Activated CD4-positive, alpha-beta T cell treated with anti-CD3 and anti-CD28 coated beads, Interleukin-2, amount 10 ng/mL, durations not matched to agents 24 days and 14 days (primary cell): ENCODE measurements around the gene TFF1. TPM values are rescaled to one million over a fixed set of nuclear protein-coding genes. Genes with fewer than 3 reads are reported as not detected.

Experiments used
- DNase-seq: peaks from one replicate; pipeline ENCODE4 v3.0.0; 2022
- H3K27ac Mint-ChIP-seq: one replicate; pipeline ENCODE4 v1.8.0; 2022; ENCODE audit warnings: mild to moderate bottlenecking, mixed read lengths
- H3K27me3 Mint-ChIP-seq: one replicate; pipeline ENCODE4 v1.8.0; 2022; ENCODE audit warnings: mixed read lengths
- H3K36me3 Mint-ChIP-seq: one replicate; pipeline ENCODE4 v1.8.0; 2022; ENCODE audit warnings: low read depth, mild to moderate bottlenecking, mixed read lengths
- H3K4me1 Mint-ChIP-seq: one replicate; pipeline ENCODE4 v1.8.0; 2021; ENCODE audit warnings: mixed read lengths
- H3K4me3 Mint-ChIP-seq: one replicate; pipeline ENCODE4 v1.8.0; 2022; ENCODE audit warnings: mild to moderate bottlenecking, moderate library complexity, mixed read lengths
- H3K9me3 Mint-ChIP-seq: one replicate; pipeline ENCODE4 v1.8.0; 2021; ENCODE audit warnings: mixed read lengths
- intact Hi-C: fragments of 100-400 bp; cut with micrococcal nuclease; formaldehyde crosslinking; loops from one replicate; pipeline ENCODE4 v1.15.1; 2023
- total RNA-seq: library from RNA; stranded (reverse); gene quantifications from 2 replicates; pipeline ENCODE4 v1.2.3, GENCODE V29; 2022

TFF1 gene
- total RNA-seq, 1 donor from 2014 or later: not detected

GRCh38 chr21:42347601-42348327 lies 18.6 kb downstream of the TFF1 start:
- Mint-ChIP-seq H3K27me3 (peaks cover 2% of the 10 kb centered on the region), H3K27ac (no peak overlapping the region), H3K9me3 (no peaks in the 10 kb centered on the region), H3K4me3 (no peak overlapping the region), H3K4me1 (no peaks in the 10 kb centered on the region), H3K36me3 (no peaks in the 10 kb centered on the region)
- intact Hi-C loops: no loop called here
- DNase-seq: no peak

GRCh38 chr21:42346866-42347600 lies 19.3 kb downstream of the TFF1 start:
- H3K4me1 Mint-ChIP-seq: no peaks in the 10 kb centered on the region
- no peak for DNase-seq
- intact Hi-C loops: no loop called here
- no peak overlapping the region for H3K4me3 Mint-ChIP-seq
- peaks cover 2% of the 10 kb centered on the region for H3K27me3 Mint-ChIP-seq
- no peaks in the 10 kb centered on the region for H3K9me3 Mint-ChIP-seq
- no peak overlapping the region for H3K27ac Mint-ChIP-seq
- no peaks in the 10 kb centered on the region for H3K36me3 Mint-ChIP-seq

GRCh38 chr21:42346441-42346840 lies 19.9 kb downstream of the TFF1 start:
- no peak overlapping the region for H3K4me3 Mint-ChIP-seq
- H3K4me1 Mint-ChIP-seq: no peaks in the 10 kb centered on the region
- DNase-seq: no peak
- H3K9me3 Mint-ChIP-seq: no peaks in the 10 kb centered on the region
- intact Hi-C loops: no loop called here
- no peaks in the 10 kb centered on the region for H3K36me3 Mint-ChIP-seq
- H3K27me3 Mint-ChIP-seq: peaks cover 2% of the 10 kb centered on the region
- H3K27ac Mint-ChIP-seq: no peak overlapping the region

DNA sequence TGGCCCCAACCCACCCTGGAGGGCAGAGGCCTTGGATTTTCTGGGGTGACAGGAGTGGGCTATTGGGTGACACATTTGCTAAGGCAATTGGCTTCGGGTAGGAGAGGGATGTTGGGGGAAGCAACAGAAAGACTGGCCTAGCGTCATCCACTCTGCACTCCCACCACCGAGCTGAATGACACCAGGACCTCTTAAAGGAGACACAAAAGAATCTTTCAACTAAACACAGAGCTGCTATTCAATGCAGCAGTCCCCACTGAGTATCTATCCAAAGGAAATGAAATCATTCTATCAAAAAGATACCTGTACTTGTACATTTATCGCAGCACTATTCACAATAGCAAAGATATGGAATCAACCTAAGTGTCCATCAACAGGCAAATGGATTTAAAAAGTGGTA lies 21.7 kb downstream of the TFF1 start:
- H3K36me3 Mint-ChIP-seq: no peaks in the 10 kb centered on the region
- intact Hi-C loops: no loop called here
- peaks cover 2% of the 10 kb centered on the region for H3K27me3 Mint-ChIP-seq
- no peak for DNase-seq
- no peaks in the 10 kb centered on the region for H3K9me3 Mint-ChIP-seq
- no peaks in the 10 kb centered on the region for H3K4me1 Mint-ChIP-seq
- H3K4me3 Mint-ChIP-seq: no peak overlapping the region
- no peak overlapping the region for H3K27ac Mint-ChIP-seq

- no peak for DNase-seq
- Mint-ChIP-seq H3K9me3 (no peaks in the 10 kb centered on the region), H3K27ac (no peak overlapping the region), H3K36me3 (no peaks in the 10 kb centered on the region), H3K27me3 (peaks cover 2% of the 10 kb centered on the region), H3K4me3 (no peak overlapping the region), H3K4me1 (peaks cover 1% of the 10 kb centered on the region)
- intact Hi-C loops: no loop called here
Measured at GRCh38 chr21:42343963-42344510, 22.3 kb downstream of the TFF1 start.

GRCh38 chr21:42343556-42343955 lies 22.8 kb downstream of the TFF1 start:
- H3K36me3 Mint-ChIP-seq: no peaks in the 10 kb centered on the region
- H3K9me3 Mint-ChIP-seq: no peaks in the 10 kb centered on the region
- peaks cover 2% of the 10 kb centered on the region for H3K27me3 Mint-ChIP-seq
- no peak overlapping the region for H3K4me3 Mint-ChIP-seq
- intact Hi-C loops: no loop called here
- H3K4me1 Mint-ChIP-seq: peaks cover 1% of the 10 kb centered on the region
- DNase-seq: no peak
- no peak overlapping the region for H3K27ac Mint-ChIP-seq

GRCh38 chr21:42343101-42343500 lies 23.2 kb downstream of the TFF1 start:
- no peaks in the 10 kb centered on the region for H3K36me3 Mint-ChIP-seq
- peaks cover under 1% of the 10 kb centered on the region for H3K27me3 Mint-ChIP-seq
- DNase-seq: no peak
- peaks cover 2% of the 10 kb centered on the region for H3K4me1 Mint-ChIP-seq
- no peak overlapping the region for H3K4me3 Mint-ChIP-seq
- H3K9me3 Mint-ChIP-seq: no peaks in the 10 kb centered on the region
- intact Hi-C loops: no loop called here
- H3K27ac Mint-ChIP-seq: no peak overlapping the region

DNA sequence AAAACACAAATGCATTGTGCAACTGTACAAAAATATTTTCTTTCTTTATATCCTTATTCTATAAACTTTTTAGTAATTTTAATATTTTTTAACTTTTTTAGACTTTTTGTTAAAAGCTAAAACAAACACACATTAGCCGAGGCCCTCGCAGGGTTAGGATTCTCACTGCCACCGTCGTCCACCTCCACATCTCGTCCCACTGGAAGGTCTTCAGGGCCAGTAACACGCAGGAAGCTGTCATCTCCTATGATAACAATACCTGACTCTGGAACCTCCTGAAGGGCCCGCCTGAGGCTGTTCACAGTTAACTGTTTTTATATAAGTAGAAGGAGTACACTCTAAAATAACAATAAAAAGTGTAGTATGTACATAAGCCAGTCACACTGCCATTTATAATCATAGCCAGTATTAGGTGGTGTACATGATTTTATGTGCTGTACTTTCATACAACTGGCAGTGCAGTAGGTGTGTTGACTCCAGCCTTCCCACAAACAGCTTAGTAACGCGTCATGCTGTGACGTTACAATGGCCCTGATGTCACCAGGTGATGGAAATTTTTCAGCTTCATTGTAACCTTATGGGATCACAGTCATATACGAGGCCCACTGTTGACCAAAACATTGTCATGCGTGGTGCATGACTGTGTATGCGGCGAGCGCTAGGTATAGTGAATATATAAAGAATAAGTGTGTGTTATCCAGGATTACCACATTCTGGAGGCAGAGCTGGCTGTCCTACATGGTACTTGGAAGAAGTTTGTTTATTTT lies 24.4 kb downstream of the TFF1 start:
- no peak for DNase-seq
- Mint-ChIP-seq H3K27ac (no peak overlapping the region), H3K4me3 (no peak overlapping the region), H3K36me3 (no peaks in the 10 kb centered on the region), H3K9me3 (no peaks in the 10 kb centered on the region), H3K27me3 (peaks cover 4% of the 10 kb centered on the region), H3K4me1 (peaks cover 8% of the 10 kb centered on the region)
- intact Hi-C loops: no loop called here

GRCh38 chr21:42340187-42341050 lies 25.9 kb downstream of the TFF1 start:
- intact Hi-C loops: no loop called here
- Mint-ChIP-seq H3K4me3 (no peak overlapping the region), H3K4me1 (peaks cover 8% of the 10 kb centered on the region), H3K36me3 (no peaks in the 10 kb centered on the region), H3K27me3 (peaks cover 9% of the 10 kb centered on the region), H3K27ac (no peak overlapping the region), H3K9me3 (no peaks in the 10 kb centered on the region)
- no peak for DNase-seq

GRCh38 chr21:42338729-42339715 lies 27.3 kb downstream of the TFF1 start:
- no peak for DNase-seq
- no peak overlapping the region for H3K4me3 Mint-ChIP-seq
- H3K27ac Mint-ChIP-seq: no peak overlapping the region

DNA sequence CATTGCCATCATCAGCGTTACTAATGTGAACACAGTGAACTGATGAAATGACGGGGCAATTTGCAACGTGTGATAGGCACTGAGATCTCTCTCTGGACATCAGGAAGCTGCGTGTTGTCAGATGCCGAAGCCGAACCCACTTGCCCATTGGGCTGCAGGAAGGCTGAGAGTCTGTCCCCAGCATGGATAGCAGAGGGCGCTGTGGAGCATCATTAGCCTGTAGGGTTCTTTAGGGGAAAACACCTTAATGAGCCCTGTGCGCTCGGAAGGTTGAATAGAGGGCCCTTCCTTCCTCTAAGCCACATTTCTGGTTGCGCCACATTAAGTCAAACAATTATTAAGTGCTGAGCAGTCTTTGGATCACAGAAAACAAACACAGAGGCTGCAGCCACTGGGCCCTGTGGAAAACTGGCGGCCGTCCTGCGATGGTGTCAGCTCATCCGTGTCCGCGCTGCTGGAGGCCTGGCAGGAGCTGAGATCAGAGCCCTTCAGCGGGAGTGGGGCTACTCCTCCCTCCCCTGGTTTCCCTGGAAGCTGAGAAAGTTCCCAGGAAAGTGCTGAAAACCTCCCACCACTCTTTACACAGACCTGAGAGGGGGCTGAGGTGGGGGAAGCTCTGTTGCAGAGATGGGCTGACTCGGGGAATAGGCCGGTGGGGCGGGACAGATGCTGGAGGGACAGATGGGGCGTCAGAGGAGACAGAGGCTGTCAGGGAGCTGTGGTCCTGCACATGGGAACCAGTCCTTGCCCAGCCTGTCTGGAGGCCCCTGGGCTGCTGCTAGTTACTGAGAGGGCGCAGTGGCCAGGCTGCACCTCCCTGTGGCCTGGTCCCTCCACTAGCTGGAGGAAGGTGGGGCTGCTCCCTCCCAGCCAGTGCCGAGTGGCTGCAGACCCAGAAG lies 28.3 kb downstream of the TFF1 start:
- H3K4me1 Mint-ChIP-seq: peaks cover 8% of the 10 kb centered on the region
- H3K27ac Mint-ChIP-seq: no peak overlapping the region

More at GRCh38 chr21:42338729-42339715, 27.3 kb downstream of the TFF1 start:
- no peaks in the 10 kb centered on the region for H3K9me3 Mint-ChIP-seq
- intact Hi-C loops: loop anchor here (1.0 kb wide), 1 partner anchor 111 kb away; no protein-coding TSS in a partner anchor
- H3K27me3 Mint-ChIP-seq: peaks cover 12% of the 10 kb centered on the region
- peaks cover 8% of the 10 kb centered on the region for H3K4me1 Mint-ChIP-seq
- H3K36me3 Mint-ChIP-seq: no peaks in the 10 kb centered on the region

More for the DNA sequence above, 28.3 kb downstream of the TFF1 start:
- peak; percentile 94 for DNase-seq
- Mint-ChIP-seq H3K27me3 (peaks cover 15% of the 10 kb centered on the region), H3K4me3 (no peak overlapping the region), H3K9me3 (no peaks in the 10 kb centered on the region), H3K36me3 (no peaks in the 10 kb centered on the region)
- intact Hi-C loops: loop anchor here (1.0 kb wide), 1 partner anchor 112 kb away; no protein-coding TSS in a partner anchor
